HepG2 (cell line): Measurements from ENCODE around the gene KIFC1. TPM values are rescaled to one million over a fixed set of nuclear protein-coding genes. Genes with fewer than 3 reads are reported as not detected.

Experiments used
- DPF2 ChIP-seq: sonication (generic); formaldehyde crosslinking; IDR thresholded peaks from 2 replicates; pipeline ENCODE4 v1.4.0; 2020; ENCODE audit warnings: mild to moderate bottlenecking, low read depth, missing genetic modification reagents, borderline replicate concordance
- HNF4G ChIP-seq, 2 experiments: sonication (generic) in 1 of 2; formaldehyde crosslinking in 1 of 2; IDR thresholded peaks; 2 replicates each; pipeline versions ENCODE4 v1.4.0 to v1.6.1; 2011 to 2020; ENCODE audit warnings: borderline replicate concordance in 2 of 2, low read depth in 2 of 2, mild to moderate bottlenecking in 2 of 2, low read length in 1 of 2, missing genetic modification reagents in 1 of 2, moderate library complexity in 1 of 2
- ISX ChIP-seq: sonication (generic); formaldehyde crosslinking; conservative IDR thresholded peaks from 2 replicates; pipeline ENCODE4 v1.5.0; 2020; ENCODE audit warnings: missing genetic modification reagents
- LRRFIP1 ChIP-seq: sonication (generic); formaldehyde crosslinking; conservative IDR thresholded peaks from 2 replicates; pipeline ENCODE4 v1.4.0; 2020; ENCODE audit warnings: missing genetic modification reagents
- MTA1 ChIP-seq: sonication (generic); formaldehyde crosslinking; IDR thresholded peaks from 2 replicates; pipeline ENCODE4 v1.4.0; 2020; ENCODE audit warnings: missing genetic modification reagents, mild to moderate bottlenecking, borderline replicate concordance
- NCOA5 ChIP-seq: sonication (generic); formaldehyde crosslinking; IDR thresholded peaks from 2 replicates; pipeline ENCODE4 v1.4.0; 2020; ENCODE audit warnings: missing genetic modification reagents
- NFKB2 ChIP-seq: sonication (generic); formaldehyde crosslinking; IDR thresholded peaks from 2 replicates; pipeline ENCODE4 v1.4.0; 2020; ENCODE audit warnings: missing genetic modification reagents, borderline replicate concordance
- NR2C2 ChIP-seq: sonication (generic); formaldehyde crosslinking; IDR thresholded peaks from 2 replicates; pipeline ENCODE4 v1.4.0; 2020; ENCODE audit warnings: missing genetic modification reagents, mild to moderate bottlenecking, moderate library complexity, borderline replicate concordance
- TBX3 ChIP-seq: fragments of 450-650 bp; IDR thresholded peaks from 2 replicates; pipeline ENCODE4 v1.6.1; 2017; ENCODE audit warnings: antibody characterized with exemption, mild to moderate bottlenecking, inconsistent platforms, borderline replicate concordance
- THYN1 ChIP-seq: sonication (generic); formaldehyde crosslinking; IDR thresholded peaks from 2 replicates; pipeline ENCODE4 v1.8.1; 2023; ENCODE audit warnings: low read depth, mild to moderate bottlenecking, moderate library complexity, missing genetic modification reagents, borderline replicate concordance
- YY1 ChIP-seq: IDR thresholded peaks from 2 replicates; pipeline ENCODE4 v1.6.1; 2011; ENCODE audit warnings: low read length, low read depth, moderate library complexity, mild to moderate bottlenecking; ENCODE audit not compliant: insufficient read depth, insufficient replicate concordance
- ZNF30 ChIP-seq: sonication (generic); formaldehyde crosslinking; IDR thresholded peaks from 2 replicates; pipeline ENCODE4 v1.5.0; 2020; ENCODE audit warnings: mild to moderate bottlenecking, missing genetic modification reagents
- ZNF333 ChIP-seq: sonication (generic); formaldehyde crosslinking; IDR thresholded peaks from 2 replicates; pipeline ENCODE4 v1.4.0; 2020; ENCODE audit warnings: mild to moderate bottlenecking, missing genetic modification reagents, borderline replicate concordance
- ZNF614 ChIP-seq: IDR thresholded peaks from 2 replicates; pipeline ENCODE4 v1.6.1; 2018; ENCODE audit warnings: missing biosample characterization, missing genetic modification reagents, inconsistent platforms, borderline replicate concordance
- polyA plus RNA-seq, 8 experiments: library from polyadenylated mRNA; depleted of rRNA in 3 of 8; stranded (reverse) in 7 of 8; unstranded in 1 of 8; fragments of >200 nt; fragmentation: Illumina TruSeq in 4 of 8; extraction: Trizol in 4 of 8; gene quantifications; 2 replicates each; pipeline versions ENCODE4 v1.2.1 to v1.2.3, GENCODE V29; 2011 to 2016; ENCODE audit warnings: low read depth in 4 of 8, missing spikeins in 1 of 8, mixed read lengths in 1 of 8; ENCODE audit not compliant: insufficient read depth in 1 of 8
- total RNA-seq, 5 experiments: library from RNA; depleted of rRNA; stranded (reverse); fragments of >200 nt; fragmentation: Illumina TruSeq; extraction: Trizol; gene quantifications; 2 replicates each; pipeline ENCODE4 v1.2.3, GENCODE V29; 2016; ENCODE audit warnings: low read depth in 1 of 5
- TF ChIP-seq, protein P1 (sequence below), 2 experiments: sonication (generic) in 1 of 2; formaldehyde crosslinking in 1 of 2; IDR thresholded peaks; 2 replicates each; pipeline versions ENCODE4 v1.5.1 to v1.6.1; 2011 to 2020; ENCODE audit warnings: borderline replicate concordance in 1 of 2, low read depth in 1 of 2, low read length in 1 of 2, mild to moderate bottlenecking in 1 of 2, missing genetic modification reagents in 1 of 2, moderate library complexity in 1 of 2
- TF ChIP-seq, protein P2 (sequence below): fragments of 450-650 bp; IDR thresholded peaks from 2 replicates; pipeline ENCODE4 v1.6.1; 2016
- TF ChIP-seq, protein P3 (sequence below): sonication (generic); formaldehyde crosslinking; IDR thresholded peaks from 2 replicates; pipeline ENCODE4 v1.8.1; 2023; ENCODE audit warnings: mild to moderate bottlenecking, missing genetic modification reagents

KIFC1 gene
- total and polyA plus RNA-seq, 2 of the 13 experiments (the other 11 are each of a cell fraction or from before 2014, with no cell fraction given) = 25.0 to 45.5 TPM

GRCh38 chr6:33417903-33418689, 26.5 kb downstream of the KIFC1 start, which contains the start of gene CUTA (continued):
- TF ChIP-seq, protein P1, sequence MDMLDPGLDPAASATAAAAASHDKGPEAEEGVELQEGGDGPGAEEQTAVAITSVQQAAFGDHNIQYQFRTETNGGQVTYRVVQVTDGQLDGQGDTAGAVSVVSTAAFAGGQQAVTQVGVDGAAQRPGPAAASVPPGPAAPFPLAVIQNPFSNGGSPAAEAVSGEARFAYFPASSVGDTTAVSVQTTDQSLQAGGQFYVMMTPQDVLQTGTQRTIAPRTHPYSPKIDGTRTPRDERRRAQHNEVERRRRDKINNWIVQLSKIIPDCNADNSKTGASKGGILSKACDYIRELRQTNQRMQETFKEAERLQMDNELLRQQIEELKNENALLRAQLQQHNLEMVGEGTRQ (IDR thresholded peaks at IDR 0.05; ENCODE audit: low read depth, low read length) = peak; percentile 98
- TF ChIP-seq, protein P1 (CRISPR knock-in tag; IDR thresholded peaks at IDR 0.05; ENCODE audit: borderline replicate concordance) = peak; percentile 100
- TF ChIP-seq NFKB2 (CRISPR knock-in tag) (peak; percentile 95), DPF2 (CRISPR knock-in tag) (no peak), YY1 (peak; percentile 82), LRRFIP1 (CRISPR knock-in tag) (0 out of 2 replicates have a peak, but pooled peaks have one; percentile 42), NCOA5 (CRISPR knock-in tag) (no peak), THYN1 (CRISPR knock-in tag) (no peak), HNF4G (IDR thresholded peaks at IDR 0.05; ENCODE audit: borderline replicate concordance, low read depth, low read length) (no peak), HNF4G (CRISPR knock-in tag; IDR thresholded peaks at IDR 0.05; ENCODE audit: borderline replicate concordance, low read depth) (peak; percentile 21; the same call in 1 of the 2 replicates), NR2C2 (peak; percentile 80; the same call in 1 of the 2 replicates), TBX3 (peak; percentile 91), MTA1 (CRISPR knock-in tag) (peak; percentile 71; the same call in 1 of the 2 replicates), ZNF30 (CRISPR knock-in tag) (no peak), ZNF333 (0 out of 2 replicates have a peak, but pooled peaks have one; percentile 53), ZNF614 (peak; percentile 64; the same call in 1 of the 2 replicates), ISX (CRISPR knock-in tag) (0 out of 2 replicates have a peak, but pooled peaks have one; percentile 24)
- TF ChIP-seq, protein P2, sequence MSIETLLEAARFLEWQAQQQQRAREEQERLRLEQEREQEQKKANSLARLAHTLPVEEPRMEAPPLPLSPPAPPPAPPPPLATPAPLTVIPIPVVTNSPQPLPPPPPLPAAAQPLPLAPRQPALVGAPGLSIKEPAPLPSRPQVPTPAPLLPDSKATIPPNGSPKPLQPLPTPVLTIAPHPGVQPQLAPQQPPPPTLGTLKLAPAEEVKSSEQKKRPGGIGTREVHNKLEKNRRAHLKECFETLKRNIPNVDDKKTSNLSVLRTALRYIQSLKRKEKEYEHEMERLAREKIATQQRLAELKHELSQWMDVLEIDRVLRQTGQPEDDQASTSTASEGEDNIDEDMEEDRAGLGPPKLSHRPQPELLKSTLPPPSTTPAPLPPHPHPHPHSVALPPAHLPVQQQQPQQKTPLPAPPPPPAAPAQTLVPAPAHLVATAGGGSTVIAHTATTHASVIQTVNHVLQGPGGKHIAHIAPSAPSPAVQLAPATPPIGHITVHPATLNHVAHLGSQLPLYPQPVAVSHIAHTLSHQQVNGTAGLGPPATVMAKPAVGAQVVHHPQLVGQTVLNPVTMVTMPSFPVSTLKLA = peak; percentile 98
- TF ChIP-seq, protein P3, sequence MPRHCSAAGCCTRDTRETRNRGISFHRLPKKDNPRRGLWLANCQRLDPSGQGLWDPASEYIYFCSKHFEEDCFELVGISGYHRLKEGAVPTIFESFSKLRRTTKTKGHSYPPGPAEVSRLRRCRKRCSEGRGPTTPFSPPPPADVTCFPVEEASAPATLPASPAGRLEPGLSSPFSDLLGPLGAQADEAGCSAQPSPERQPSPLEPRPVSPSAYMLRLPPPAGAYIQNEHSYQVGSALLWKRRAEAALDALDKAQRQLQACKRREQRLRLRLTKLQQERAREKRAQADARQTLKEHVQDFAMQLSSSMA = peak; percentile 56; the same call in 1 of the 2 replicates
